HG03159 (cell line): ENCODE data around the gene ZNF93.
"Not testable (repeated sequence)": the region's sequence is repeated elsewhere in the genome, so short reads cannot be mapped to it uniquely, and the experiment has no call there.

ENCODE experiments used
- ATAC-seq: cut with Tn5 transposase; IDR thresholded peaks from one replicate; pipeline ENCODE4 v1.9.1; 2021; ENCODE audit warnings: mild to moderate bottlenecking, moderate library complexity; ENCODE audit not compliant: unreplicated experiment

The ZNF93 gene

GRCh38 chr19:19900729-19901444 lies at the start of gene ZNF93:
Gene ZNF93 (plus strand): TSS chr19:19900946. CDS start chr19:19901089, 143 bp downstream.
- peak; percentile 95 for ATAC-seq

GRCh38 chr19:19851740-19852139 lies 49.0 kb upstream of the ZNF93 start:
- not testable (repeated sequence) for ATAC-seq

- no peak for ATAC-seq
Observed at GRCh38 chr19:19858751-19859150, 42.0 kb upstream of the ZNF93 start.

GRCh38 chr19:19860756-19861390 lies 39.9 kb upstream of the ZNF93 start:
- ATAC-seq = no peak

GRCh38 chr19:19865750-19866610 lies 34.8 kb upstream of the ZNF93 start, which contains the start of gene ZNF253:
Gene ZNF253 (plus strand): TSS chr19:19865882. CDS start chr19:19865997, 115 bp downstream.
- ATAC-seq = peak; percentile 96

GRCh38 chr19:19866611-19867248 lies 34.0 kb upstream of the ZNF93 start:
- no peak for ATAC-seq

- ATAC-seq = not testable (repeated sequence)
Observed at GRCh38 chr19:19870086-19870485, 30.7 kb upstream of the ZNF93 start.

- no peak for ATAC-seq
Observed at GRCh38 chr19:19871932-19872331, 28.8 kb upstream of the ZNF93 start.

GRCh38 chr19:19873381-19873780 lies 27.4 kb upstream of the ZNF93 start:
- no peak for ATAC-seq

- ATAC-seq = no peak
Observed at GRCh38 chr19:19877724-19878123, 23.0 kb upstream of the ZNF93 start.

GRCh38 chr19:19884583-19884982 lies 16.2 kb upstream of the ZNF93 start:
- no peak for ATAC-seq

- ATAC-seq = not testable (repeated sequence)
Observed at GRCh38 chr19:19892055-19892941, 8.4 kb upstream of the ZNF93 start.

GRCh38 chr19:19900139-19900728 lies 512 bp upstream of the ZNF93 start:
- ATAC-seq = peak; percentile 21

GRCh38 chr19:19907551-19907950 lies 6.8 kb downstream of the ZNF93 start:
- ATAC-seq = not testable (repeated sequence)

GRCh38 chr19:19909654-19910053 lies 8.9 kb downstream of the ZNF93 start:
- no peak for ATAC-seq

GRCh38 chr19:19911150-19911549 lies 10.4 kb downstream of the ZNF93 start:
- no peak for ATAC-seq

GRCh38 chr19:19914596-19914995 lies 13.8 kb downstream of the ZNF93 start:
- no peak for ATAC-seq

- ATAC-seq = not testable (repeated sequence)
Observed at GRCh38 chr19:19930417-19930816, 29.7 kb downstream of the ZNF93 start.
